HL-60 (cell line): Measurements from ENCODE around the gene WDFY2.

Source experiments
- DNase-seq, 2 experiments: peaks; one replicate each; pipeline ENCODE4 v3.0.0-alpha.2; 2010 to 2020; ENCODE audit warnings: low read depth in 1 of 2, low spot score in 1 of 2
- H3K27ac ChIP-seq: fragments of 250-450 bp; sonication (Bioruptor Pico); replicated peaks from 2 replicates; pipeline ENCODE4 v1.5.1; 2020; ENCODE audit warnings: mild to moderate bottlenecking, moderate library complexity
- H3K27me3 ChIP-seq: fragments of 250-450 bp; sonication (Bioruptor Pico); 2 replicates; pipeline ENCODE4 v1.5.1; 2021; ENCODE audit warnings: mild to moderate bottlenecking, moderate library complexity; ENCODE audit not compliant: insufficient read depth, poor library complexity, severe bottlenecking
- H3K4me3 ChIP-seq: replicated peaks from 2 replicates; pipeline ENCODE4 v1.5.1; 2011; ENCODE audit warnings: mild to moderate bottlenecking, control low read depth, low read length; ENCODE audit not compliant: insufficient read depth
- CTCF ChIP-seq: IDR thresholded peaks from one replicate; pipeline ENCODE4 v1.5.1; 2011; ENCODE audit warnings: low read length, control low read depth, inconsistent platforms; ENCODE audit not compliant: insufficient read depth
- GABPA ChIP-seq: IDR thresholded peaks from 2 replicates; pipeline ENCODE4 v1.6.1; 2012; ENCODE audit warnings: low read depth
- POLR2AphosphoS5 ChIP-seq: IDR thresholded peaks from 2 replicates; pipeline ENCODE4 v1.6.1; 2012; ENCODE audit warnings: low read depth
- REST ChIP-seq: IDR thresholded peaks from 2 replicates; pipeline ENCODE4 v1.6.1; 2012; ENCODE audit warnings: low read depth; ENCODE audit not compliant: insufficient replicate concordance
- SPI1 ChIP-seq: IDR thresholded peaks from 2 replicates; pipeline ENCODE4 v1.6.1; 2012; ENCODE audit warnings: low read depth, mild to moderate bottlenecking, borderline replicate concordance

The WDFY2 gene

GRCh38 chr13:51588406-51588949 is 4.2 kb downstream of the WDFY2 start:
- DNase-seq, result no peak
- Histone ChIP-seq H3K4me3 (no peak overlapping the region), H3K27ac (no peak overlapping the region), H3K27me3 (no peaks in the 10 kb centered on the region)
- TF ChIP-seq GABPA (no peak), REST (no peak), POLR2AphosphoS5 (no peak), SPI1 (no peak), CTCF (no peak)

GRCh38 chr13:51589793-51590192 is 5.5 kb downstream of the WDFY2 start:
- no peak for TF ChIP-seq POLR2AphosphoS5
- TF ChIP-seq CTCF, result no peak
- TF ChIP-seq GABPA, result no peak
- TF ChIP-seq REST, result no peak
- Histone ChIP-seq H3K4me3 (no peak overlapping the region), H3K27ac (no peak overlapping the region), H3K27me3 (no peaks in the 10 kb centered on the region)
- no peak for DNase-seq

GRCh38 chr13:51590231-51590970 is 6.1 kb downstream of the WDFY2 start:
- Histone ChIP-seq H3K27ac (no peak overlapping the region), H3K27me3 (no peaks in the 10 kb centered on the region), H3K4me3 (no peak overlapping the region)
- TF ChIP-seq SPI1 (no peak), POLR2AphosphoS5 (no peak), GABPA (no peak), CTCF (no peak), REST (no peak)
- DNase-seq, result no peak
